Gastrocnemius medialis (tissue), 4 donors: ENCODE measurements around the gene RERE.

Experiments used
- POLR2A ChIP-seq, 2 donors: fragments of 450-650 bp; IDR thresholded peaks; one replicate each; pipeline ENCODE4 v1.6.1; 2017; ENCODE audit warnings: antibody characterized with exemption in 2 of 2, mild to moderate bottlenecking in 2 of 2, moderate library complexity in 2 of 2
- TF ChIP-seq, protein P1 (sequence below), 5 experiments: fragments of 450-650 bp in 3 of 5; fragments of 200-600 bp in 2 of 5; sonication (generic) in 2 of 5; IDR thresholded peaks in 4 of 5; conservative IDR thresholded peaks in 1 of 5; 1 replicate in 4 of 5; 2 replicates in 1 of 5; pipeline ENCODE4 v1.5.1; 2016 to 2019; ENCODE audit warnings: antibody characterized with exemption in 5 of 5, mild to moderate bottlenecking in 3 of 5, moderate library complexity in 3 of 5

DNA sequence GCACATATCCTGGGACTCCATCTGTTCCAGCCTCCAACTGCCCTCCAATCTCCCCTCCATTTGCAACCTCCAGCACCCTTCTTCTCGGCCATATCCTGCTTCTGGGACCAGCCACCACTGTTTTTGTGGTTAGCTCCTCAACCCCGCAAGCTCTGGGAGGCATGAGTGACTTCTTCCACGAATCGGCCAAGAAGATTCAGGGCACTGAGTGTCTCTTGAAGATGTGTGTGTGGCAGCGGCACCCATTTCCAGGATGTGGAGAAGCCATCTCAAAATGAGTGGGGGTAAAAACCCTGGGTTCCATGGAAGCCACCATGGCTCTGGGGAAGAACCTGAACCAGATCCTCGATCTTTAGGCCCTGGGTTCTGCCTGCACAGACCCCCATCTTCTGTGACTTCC, 304.9 kb downstream of the RERE start:
- no peak for TF ChIP-seq POLR2A (IDR thresholded peaks at IDR 0.05)
- TF ChIP-seq, protein P1, sequence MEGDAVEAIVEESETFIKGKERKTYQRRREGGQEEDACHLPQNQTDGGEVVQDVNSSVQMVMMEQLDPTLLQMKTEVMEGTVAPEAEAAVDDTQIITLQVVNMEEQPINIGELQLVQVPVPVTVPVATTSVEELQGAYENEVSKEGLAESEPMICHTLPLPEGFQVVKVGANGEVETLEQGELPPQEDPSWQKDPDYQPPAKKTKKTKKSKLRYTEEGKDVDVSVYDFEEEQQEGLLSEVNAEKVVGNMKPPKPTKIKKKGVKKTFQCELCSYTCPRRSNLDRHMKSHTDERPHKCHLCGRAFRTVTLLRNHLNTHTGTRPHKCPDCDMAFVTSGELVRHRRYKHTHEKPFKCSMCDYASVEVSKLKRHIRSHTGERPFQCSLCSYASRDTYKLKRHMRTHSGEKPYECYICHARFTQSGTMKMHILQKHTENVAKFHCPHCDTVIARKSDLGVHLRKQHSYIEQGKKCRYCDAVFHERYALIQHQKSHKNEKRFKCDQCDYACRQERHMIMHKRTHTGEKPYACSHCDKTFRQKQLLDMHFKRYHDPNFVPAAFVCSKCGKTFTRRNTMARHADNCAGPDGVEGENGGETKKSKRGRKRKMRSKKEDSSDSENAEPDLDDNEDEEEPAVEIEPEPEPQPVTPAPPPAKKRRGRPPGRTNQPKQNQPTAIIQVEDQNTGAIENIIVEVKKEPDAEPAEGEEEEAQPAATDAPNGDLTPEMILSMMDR (IDR thresholded peaks at IDR 0.05 in 4 of 5, conservative IDR thresholded peaks at IDR 0.05 in 1 of 5) = no peak
